Measurements from ENCODE around the gene SPACA6.
"Not testable (repeated sequence)": the region's sequence is repeated elsewhere in the genome, so short reads cannot be mapped to it uniquely, and the experiment has no call there.

Gene SPACA6

GRCh38 chr19:51724543-51724942, 31.4 kb downstream of the SPACA6 start:
- no peak for DNase-seq
- Mint-ChIP-seq H3K9me3 (peaks cover 5% of the 10 kb centered on the region), H3K4me1 (no peaks in the 10 kb centered on the region), H3K36me3 (no peaks in the 10 kb centered on the region), H3K4me3 (no peak overlapping the region), H3K27ac (no peak overlapping the region), H3K27me3 (peaks cover 46% of the 10 kb centered on the region)
- CTCF ChIA-PET, result no interaction called here

DNA sequence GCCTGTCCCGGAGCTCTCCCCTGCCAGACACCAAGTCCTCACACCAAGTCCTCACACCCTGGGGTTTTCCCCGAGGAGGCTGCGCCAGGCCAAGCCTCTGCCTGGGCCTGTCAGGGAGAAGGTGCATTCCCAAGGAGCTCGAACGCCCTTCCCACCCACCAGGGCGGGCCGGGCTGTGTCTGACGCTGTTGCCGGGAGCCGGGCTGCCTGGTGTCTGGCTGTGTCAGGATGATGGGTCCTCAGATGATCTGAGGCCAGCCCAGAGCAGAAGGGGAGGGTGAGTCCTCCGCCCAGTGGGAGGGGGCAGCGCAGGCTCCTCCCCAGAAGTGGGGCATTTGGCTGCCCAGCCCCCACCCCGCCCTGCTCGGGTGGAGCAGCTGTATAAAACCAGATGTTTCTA, 32.9 kb downstream of the SPACA6 start:
- DNase-seq, result no peak
- Mint-ChIP-seq H3K27me3 (peaks cover 31% of the 10 kb centered on the region), H3K27ac (no peak overlapping the region)

DNA sequence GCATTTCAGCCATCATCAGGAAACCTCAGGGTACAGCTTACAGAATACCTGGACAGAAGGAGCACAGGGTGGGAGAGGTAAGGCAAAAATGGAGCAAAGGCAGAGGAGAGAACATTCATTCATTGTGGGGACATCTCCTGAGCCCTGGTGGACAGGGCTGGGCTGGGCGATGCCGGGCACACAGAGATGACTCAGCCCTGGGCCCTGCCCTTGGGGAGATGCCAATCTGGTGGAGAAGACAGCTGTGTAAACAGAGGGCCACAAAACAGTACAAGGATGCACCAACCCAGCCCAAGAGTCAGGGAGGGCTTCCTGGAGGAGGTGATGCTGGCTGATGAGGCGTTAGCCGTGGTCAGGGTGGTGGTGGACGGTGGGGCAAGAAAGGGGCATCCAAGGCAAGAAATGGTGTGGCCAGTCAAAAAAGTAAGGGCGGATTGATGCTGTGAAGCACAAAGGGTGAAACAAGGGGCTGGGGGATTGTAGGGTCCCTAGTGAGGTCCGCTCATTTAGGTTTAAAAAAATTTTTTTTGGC, 34.3 kb downstream of the SPACA6 start:
- CTCF ChIA-PET, result no interaction called here
- DNase-seq, result no peak
- no peak overlapping the region for H3K4me3 Mint-ChIP-seq
- peaks cover 29% of the 10 kb centered on the region for H3K27me3 Mint-ChIP-seq
- no peak overlapping the region for H3K27ac Mint-ChIP-seq
- no peaks in the 10 kb centered on the region for H3K36me3 Mint-ChIP-seq
- H3K4me1 Mint-ChIP-seq, result no peaks in the 10 kb centered on the region
- H3K9me3 Mint-ChIP-seq, result peaks cover 21% of the 10 kb centered on the region

More for the DNA sequence above, 32.9 kb downstream of the SPACA6 start:
- Mint-ChIP-seq H3K36me3 (no peaks in the 10 kb centered on the region), H3K4me1 (no peaks in the 10 kb centered on the region), H3K4me3 (no peak overlapping the region), H3K9me3 (peaks cover 16% of the 10 kb centered on the region)
- CTCF ChIA-PET, result no interaction called here

GRCh38 chr19:51729781-51730180, 36.7 kb downstream of the SPACA6 start:
- DNase-seq, result no peak
- Mint-ChIP-seq H3K4me1 (no peaks in the 10 kb centered on the region), H3K27ac (no peak overlapping the region), H3K4me3 (no peak overlapping the region), H3K36me3 (no peaks in the 10 kb centered on the region), H3K9me3 (peaks cover 21% of the 10 kb centered on the region), H3K27me3 (peaks cover 14% of the 10 kb centered on the region)
- CTCF ChIA-PET, result no interaction called here

DNA sequence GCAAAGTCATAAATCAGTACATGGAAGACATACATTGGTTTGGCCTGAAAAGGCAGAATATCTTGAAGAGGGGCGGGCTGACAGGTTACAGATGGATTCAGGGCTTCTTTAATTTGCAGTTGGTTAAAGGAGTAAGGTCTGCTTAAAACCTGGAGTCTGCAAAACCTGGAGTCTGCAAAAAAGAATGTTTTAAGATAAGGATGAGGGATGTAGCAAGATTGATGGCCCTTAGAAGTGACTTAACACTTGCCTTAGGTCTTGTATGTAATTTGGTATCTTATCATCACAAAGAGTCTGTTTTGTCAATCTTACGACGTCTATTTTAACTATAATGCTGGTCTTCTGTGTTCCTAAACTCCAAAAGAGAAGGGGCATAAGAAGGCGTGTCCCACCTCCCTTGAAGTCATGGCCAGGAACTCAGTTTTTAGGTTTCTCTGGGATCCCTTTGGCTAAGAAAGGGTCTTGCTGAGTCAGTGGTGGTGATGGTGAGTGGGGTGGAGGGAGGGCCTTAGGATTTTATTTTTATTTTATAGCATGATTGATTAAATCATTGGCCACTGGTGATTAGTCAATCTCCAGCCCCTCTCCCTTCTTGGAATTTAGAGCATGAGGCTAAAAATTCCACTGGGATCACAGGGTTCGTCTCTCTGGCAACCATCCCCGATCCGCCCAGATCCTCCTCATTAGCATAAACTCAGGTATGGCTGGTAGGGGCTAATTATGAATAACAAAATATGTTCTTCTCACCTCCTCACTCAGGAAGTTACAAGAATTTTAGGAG, 40.8 kb downstream of the SPACA6 start:
- Mint-ChIP-seq H3K36me3 (no peaks in the 10 kb centered on the region), H3K4me1 (no peaks in the 10 kb centered on the region), H3K9me3 (peaks cover 16% of the 10 kb centered on the region), H3K27ac (no peak overlapping the region), H3K27me3 (peaks cover 16% of the 10 kb centered on the region), H3K4me3 (no peak overlapping the region)
- DNase-seq, result no peak
- CTCF ChIA-PET, result no interaction called here

GRCh38 chr19:51735759-51736449, 42.8 kb downstream of the SPACA6 start:
- Mint-ChIP-seq H3K9me3 (peaks cover 5% of the 10 kb centered on the region), H3K27me3 (peaks cover 16% of the 10 kb centered on the region), H3K36me3 (no peaks in the 10 kb centered on the region), H3K27ac (no peak overlapping the region), H3K4me1 (no peaks in the 10 kb centered on the region), H3K4me3 (no peak overlapping the region)
- no peak for DNase-seq
- CTCF ChIA-PET, result no interaction called here

- Mint-ChIP-seq H3K27me3 (peaks cover 13% of the 10 kb centered on the region), H3K4me3 (no peak overlapping the region), H3K27ac (no peak overlapping the region), H3K9me3 (peaks cover under 1% of the 10 kb centered on the region), H3K4me1 (no peaks in the 10 kb centered on the region), H3K36me3 (no peaks in the 10 kb centered on the region)
- CTCF ChIA-PET, result interaction anchor here (1.1 kb wide), 1 partner anchor 264 kb away, joined by 3 read pairs; no protein-coding TSS in a partner anchor
- DNase-seq, result no peak
Measured at GRCh38 chr19:51737389-51737788, 44.3 kb downstream of the SPACA6 start.

GRCh38 chr19:51737924-51738323, 44.8 kb downstream of the SPACA6 start:
- no peak overlapping the region for H3K4me3 Mint-ChIP-seq
- H3K27me3 Mint-ChIP-seq, result peaks cover 12% of the 10 kb centered on the region
- no peak for DNase-seq
- CTCF ChIA-PET, result interaction anchor here (1.1 kb wide), 1 partner anchor 264 kb away, joined by 3 read pairs; no protein-coding TSS in a partner anchor
- H3K9me3 Mint-ChIP-seq, result no peaks in the 10 kb centered on the region
- no peaks in the 10 kb centered on the region for H3K36me3 Mint-ChIP-seq
- no peak overlapping the region for H3K27ac Mint-ChIP-seq
- no peaks in the 10 kb centered on the region for H3K4me1 Mint-ChIP-seq

- H3K27ac Mint-ChIP-seq, H3K36me3 Mint-ChIP-seq, DNase-seq, H3K4me3 Mint-ChIP-seq, H3K4me1 Mint-ChIP-seq, H3K9me3 Mint-ChIP-seq, CTCF ChIA-PET: not testable (repeated sequence)
- H3K27me3 Mint-ChIP-seq, result peaks cover 12% of the 10 kb centered on the region
Measured at GRCh38 chr19:51738523-51738922, 45.4 kb downstream of the SPACA6 start.

DNA sequence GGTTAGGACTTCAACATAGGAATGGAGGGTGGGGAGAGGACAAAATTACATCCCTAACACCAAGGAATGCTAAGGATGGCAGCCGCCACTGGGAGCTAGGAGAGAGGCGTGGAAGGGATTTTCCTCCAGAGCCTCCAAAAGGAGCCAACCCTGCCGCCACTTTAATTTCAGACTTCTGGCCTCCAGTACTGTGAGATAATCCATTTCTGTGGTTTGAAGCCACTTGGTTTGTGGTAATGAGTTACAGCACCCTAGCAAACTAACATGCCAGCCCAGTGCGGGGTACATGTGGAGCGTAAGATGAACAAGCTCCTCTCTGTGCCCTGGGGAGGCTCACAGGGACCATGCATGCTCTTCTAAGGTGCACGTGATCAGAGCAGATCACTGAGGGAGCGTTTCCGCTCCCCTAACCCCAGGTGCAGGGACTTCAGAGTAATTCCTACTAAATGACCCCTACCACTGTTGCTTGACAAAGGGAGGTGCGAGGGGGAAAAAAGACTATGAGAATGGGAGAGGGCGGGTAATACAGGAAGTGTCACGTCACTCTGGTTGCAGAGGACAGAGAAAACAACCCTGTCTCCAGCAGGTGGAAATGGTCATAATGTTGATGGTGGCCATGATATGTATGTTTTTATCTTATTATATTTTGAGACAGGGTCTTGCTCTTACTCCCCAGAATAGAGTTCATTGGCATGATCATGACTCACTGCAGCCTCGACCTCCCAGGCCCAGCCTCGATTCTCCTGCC, 46.5 kb downstream of the SPACA6 start:
- Mint-ChIP-seq H3K9me3 (no peaks in the 10 kb centered on the region), H3K4me1 (no peaks in the 10 kb centered on the region), H3K36me3 (no peaks in the 10 kb centered on the region), H3K27me3 (peaks cover 12% of the 10 kb centered on the region), H3K4me3 (no peak overlapping the region), H3K27ac (no peak overlapping the region)
- no peak for DNase-seq
- CTCF ChIA-PET, result no interaction called here

- peaks cover 12% of the 10 kb centered on the region for H3K27me3 Mint-ChIP-seq
- CTCF ChIA-PET, result no interaction called here
Measured at GRCh38 chr19:51740356-51740755, 47.2 kb downstream of the SPACA6 start.

DNA sequence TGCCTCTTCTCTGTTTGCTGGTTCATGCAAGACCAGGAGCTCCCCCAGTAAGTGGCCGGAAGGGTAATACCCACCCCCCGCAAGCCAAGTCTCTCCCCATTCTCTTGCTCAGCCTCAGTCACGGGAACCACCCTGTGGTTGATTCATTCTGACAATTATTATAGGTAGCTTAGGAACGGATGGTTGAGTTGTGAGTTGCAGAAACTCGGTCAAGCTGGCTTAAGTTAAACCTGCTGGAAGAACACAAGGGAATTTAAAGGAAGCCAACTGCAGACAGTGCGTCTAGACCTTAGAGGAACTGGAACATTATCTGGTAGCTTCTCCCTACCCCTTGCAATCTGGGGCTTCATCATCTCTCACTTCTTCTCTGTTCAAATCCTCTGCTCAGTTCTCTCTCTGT, 49.7 kb downstream of the SPACA6 start:
- Mint-ChIP-seq H3K9me3 (peaks cover 7% of the 10 kb centered on the region), H3K36me3 (no peaks in the 10 kb centered on the region), H3K27me3 (no peaks in the 10 kb centered on the region), H3K4me1 (no peaks in the 10 kb centered on the region), H3K4me3 (no peak overlapping the region), H3K27ac (no peak overlapping the region)
- no peak for DNase-seq
- CTCF ChIA-PET, result interaction anchor here (1.7 kb wide), 1 partner anchor 35 kb away, joined by 8 read pairs; no protein-coding TSS in a partner anchor

More at GRCh38 chr19:51740356-51740755, 47.2 kb downstream of the SPACA6 start:
- Mint-ChIP-seq H3K27ac (no peak overlapping the region), H3K4me3 (no peak overlapping the region), H3K4me1 (no peaks in the 10 kb centered on the region), H3K9me3 (peaks cover 1% of the 10 kb centered on the region), H3K36me3 (no peaks in the 10 kb centered on the region)
- no peak for DNase-seq

- Mint-ChIP-seq H3K9me3 (peaks cover 7% of the 10 kb centered on the region), H3K4me3 (no peak overlapping the region), H3K27me3 (no peaks in the 10 kb centered on the region), H3K4me1 (no peaks in the 10 kb centered on the region), H3K27ac (no peak overlapping the region), H3K36me3 (no peaks in the 10 kb centered on the region)
- CTCF ChIA-PET, result no interaction called here
- DNase-seq, result no peak
Measured at GRCh38 chr19:51743405-51743804, 50.3 kb downstream of the SPACA6 start.

DNA sequence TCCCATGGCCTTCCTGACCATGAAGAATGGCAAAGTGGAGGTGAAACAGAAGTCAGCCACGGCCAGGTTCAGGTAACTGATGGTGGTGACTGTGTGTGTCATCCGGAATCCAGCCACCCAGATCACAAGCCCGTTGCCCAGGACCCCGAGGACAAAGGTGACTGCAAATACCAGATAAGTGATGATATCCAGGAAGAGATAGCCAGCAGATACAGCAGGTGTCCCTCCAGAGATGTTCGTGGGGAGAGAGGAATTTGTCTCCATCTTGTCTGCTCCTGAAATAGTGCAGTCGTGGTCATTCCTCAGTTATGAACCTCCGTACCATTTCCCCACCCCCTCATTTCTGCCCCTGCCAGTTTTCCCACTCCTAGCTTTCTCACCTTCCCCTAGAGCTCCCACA, 53.6 kb downstream of the SPACA6 start:
- no peaks in the 10 kb centered on the region for H3K4me1 Mint-ChIP-seq
- CTCF ChIA-PET, result no interaction called here
- no peaks in the 10 kb centered on the region for H3K36me3 Mint-ChIP-seq
- H3K4me3 Mint-ChIP-seq, result no peak overlapping the region
- no peak for DNase-seq
- no peaks in the 10 kb centered on the region for H3K27me3 Mint-ChIP-seq
- no peak overlapping the region for H3K27ac Mint-ChIP-seq
- H3K9me3 Mint-ChIP-seq, result peaks cover 13% of the 10 kb centered on the region

Data from activated naive CD4-positive, alpha-beta T cell treated with anti-CD3 and anti-CD28 coated beads, Interleukin-2, amount 10 ng/mL, durations not matched to agents 7 days and 5 days (primary cell).